ENCODE results near the gene KIR3DL1.
"Not testable (repeated sequence)": the region's sequence is repeated elsewhere in the genome, so short reads cannot be mapped to it uniquely, and the experiment has no call there.

KIR3DL1 gene

GRCh38 chr19:54806516-54806838 is 9.8 kb upstream of the KIR3DL1 start:
- TF ChIP-seq CTCF (conservative IDR thresholded peaks at IDR 0.05; ENCODE audit: low read depth, low read length) = no peak
- no peak overlapping the region for H3K4me3 ChIP-seq (ENCODE audit: low read length)
- no peak for DNase-seq (ENCODE audit: low read depth)

GRCh38 chr19:54814571-54814970 is 1.7 kb upstream of the KIR3DL1 start:
- H3K4me3 ChIP-seq (ENCODE audit: low read length); DNase-seq (ENCODE audit: low read depth): not testable (repeated sequence)

GRCh38 chr19:54817670-54818536 is 1.6 kb downstream of the KIR3DL1 start:
- DNase-seq (ENCODE audit: low read depth) = no peak
- no peak for TF ChIP-seq CTCF (conservative IDR thresholded peaks at IDR 0.05; ENCODE audit: low read depth, low read length)
- no peak overlapping the region for H3K4me3 ChIP-seq (ENCODE audit: low read length)

- DNase-seq (ENCODE audit: low read depth); H3K4me3 ChIP-seq (ENCODE audit: low read length): not testable (repeated sequence)
These were observed 8.1 kb downstream of the KIR3DL1 start for GRCh38 chr19:54824416-54824815.

- not testable (repeated sequence) for H3K4me3 ChIP-seq (ENCODE audit: low read length); DNase-seq (ENCODE audit: low read depth)
These were observed 9.1 kb downstream of the KIR3DL1 start for GRCh38 chr19:54825326-54825725.

GRCh38 chr19:54828064-54828463 is 11.8 kb downstream of the KIR3DL1 start:
- H3K4me3 ChIP-seq (ENCODE audit: low read length); DNase-seq (ENCODE audit: low read depth): not testable (repeated sequence)

- H3K4me3 ChIP-seq (ENCODE audit: low read length); DNase-seq (ENCODE audit: low read depth): not testable (repeated sequence)
These were observed 16.2 kb downstream of the KIR3DL1 start, which contains the start of gene KIR2DS4 for GRCh38 chr19:54832496-54832895. Gene KIR2DS4 (plus strand): TSS chr19:54832676.

- not testable (repeated sequence) for H3K4me3 ChIP-seq (ENCODE audit: low read length); DNase-seq (ENCODE audit: low read depth)
These were observed 18.9 kb downstream of the KIR3DL1 start for GRCh38 chr19:54835126-54835525.

- H3K4me3 ChIP-seq (ENCODE audit: low read length); DNase-seq (ENCODE audit: low read depth): not testable (repeated sequence)
These were observed 21.3 kb downstream of the KIR3DL1 start for GRCh38 chr19:54837522-54837921.

GRCh38 chr19:54843171-54843570 is 26.9 kb downstream of the KIR3DL1 start:
- DNase-seq (ENCODE audit: low read depth) = not testable (repeated sequence)

GRCh38 chr19:54850061-54850640 is 33.9 kb downstream of the KIR3DL1 start, which contains the start of gene KIR3DL2:
Gene KIR3DL2 (plus strand): TSS chr19:54850443. CDS start chr19:54850476, 33 bp downstream.
- DNase-seq (ENCODE audit: low read depth); H3K4me3 ChIP-seq (ENCODE audit: low read length): not testable (repeated sequence)

More at GRCh38 chr19:54843171-54843570, 26.9 kb downstream of the KIR3DL1 start:
- H3K4me3 ChIP-seq (ENCODE audit: low read length) = not testable (repeated sequence)

- no peak for DNase-seq (ENCODE audit: low read depth)
- H3K4me3 ChIP-seq (ENCODE audit: low read length) = no peak overlapping the region
- TF ChIP-seq CTCF (conservative IDR thresholded peaks at IDR 0.05; ENCODE audit: low read depth, low read length) = no peak
These were observed 34.7 kb downstream of the KIR3DL1 start for GRCh38 chr19:54850930-54851329.

Data from retinal pigment epithelial cell (primary cell).